Endothelial cell of umbilical vein (primary cell): Measurements from ENCODE around the gene MRPL44.
A peak's percentile ranks its signal among the peaks of the same experiment; 100 is the strongest.

Experiments used
- CTCF ChIP-seq, 2 donors: IDR thresholded peaks; 1 replicate in 1 of 2; 2 replicates in 1 of 2; pipeline ENCODE4 v1.5.1; 2011; ENCODE audit warnings: low read length in 2 of 2, mild to moderate bottlenecking in 2 of 2, moderate library complexity in 2 of 2, control low read depth in 1 of 2, inconsistent platforms in 1 of 2, low read depth in 1 of 2; ENCODE audit not compliant: insufficient read depth in 1 of 2; ENCODE audit errors: extremely low read depth in 1 of 2
- EZH2 ChIP-seq: IDR thresholded peaks from 2 replicates; pipeline ENCODE4 v1.6.1; 2012; ENCODE audit warnings: borderline replicate concordance, low read depth, mild to moderate bottlenecking, moderate library complexity, low read length, inconsistent platforms; ENCODE audit not compliant: severe bottlenecking
- GATA2 ChIP-seq: IDR thresholded peaks from 2 replicates; pipeline ENCODE4 v1.7.0; 2011; ENCODE audit warnings: low read depth, mild to moderate bottlenecking, moderate library complexity, mixed read lengths, low read length; ENCODE audit not compliant: insufficient read length, insufficient read depth
- MAX ChIP-seq: IDR thresholded peaks from 2 replicates; pipeline ENCODE4 v1.6.1; 2011; ENCODE audit not compliant: insufficient read depth, insufficient read length
- MYC ChIP-seq: IDR thresholded peaks from one replicate; pipeline ENCODE4 v1.6.1; 2011; ENCODE audit warnings: mild to moderate bottlenecking, low read depth, low read length
- POLR2A ChIP-seq: IDR thresholded peaks from 2 replicates; pipeline ENCODE4 v1.6.1; 2012; ENCODE audit warnings: low read depth, mild to moderate bottlenecking, control low read depth, low read length
- POLR2AphosphoS5 ChIP-seq: IDR thresholded peaks from 2 replicates; pipeline ENCODE4 v1.6.1; 2012; ENCODE audit warnings: low read depth, mild to moderate bottlenecking, control low read depth, low read length, moderate library complexity; ENCODE audit not compliant: insufficient read depth

- TF ChIP-seq POLR2AphosphoS5: peak; percentile 96
- TF ChIP-seq CTCF (IDR thresholded peaks at IDR 0.05; ENCODE audit: extremely low read depth in 1 of 2, insufficient read depth in 1 of 2, low read depth in 1 of 2, low read length in 2 of 2): no peak
- no peak for TF ChIP-seq EZH2
- no peak for TF ChIP-seq GATA2
- no peak for TF ChIP-seq MYC
- no peak for TF ChIP-seq MAX
- TF ChIP-seq POLR2A: peak; percentile 90
Observed at GRCh38 chr2:223944703-223945531, 12.3 kb upstream of the MRPL44 start, which contains the start of gene WDFY1.
